T-helper 2 cell treated with Interferon-gamma antibody and Interleukin-4, amounts not matched to agents 100 ng/mL and 5 ng/mL, for 36 hours (primary cell): ENCODE data around the gene PPM1L. TPM values are rescaled to one million over a fixed set of nuclear protein-coding genes. Genes with fewer than 3 reads are reported as not detected.
"Not testable (repeated sequence)": the region's sequence is repeated elsewhere in the genome, so short reads cannot be mapped to it uniquely, and the experiment has no call there.

Experiments
- intact Hi-C: fragments of 100-400 bp; cut with micrococcal nuclease; formaldehyde crosslinking; loops from one replicate; pipeline ENCODE4 v1.15.1; 2023
- total RNA-seq: library from RNA; stranded (reverse); gene quantifications from 2 replicates; pipeline ENCODE4 v1.2.3, GENCODE V29; 2022

The PPM1L gene
- total RNA-seq: 2.6 and 4.0 TPM in 2 replicates

DNA sequence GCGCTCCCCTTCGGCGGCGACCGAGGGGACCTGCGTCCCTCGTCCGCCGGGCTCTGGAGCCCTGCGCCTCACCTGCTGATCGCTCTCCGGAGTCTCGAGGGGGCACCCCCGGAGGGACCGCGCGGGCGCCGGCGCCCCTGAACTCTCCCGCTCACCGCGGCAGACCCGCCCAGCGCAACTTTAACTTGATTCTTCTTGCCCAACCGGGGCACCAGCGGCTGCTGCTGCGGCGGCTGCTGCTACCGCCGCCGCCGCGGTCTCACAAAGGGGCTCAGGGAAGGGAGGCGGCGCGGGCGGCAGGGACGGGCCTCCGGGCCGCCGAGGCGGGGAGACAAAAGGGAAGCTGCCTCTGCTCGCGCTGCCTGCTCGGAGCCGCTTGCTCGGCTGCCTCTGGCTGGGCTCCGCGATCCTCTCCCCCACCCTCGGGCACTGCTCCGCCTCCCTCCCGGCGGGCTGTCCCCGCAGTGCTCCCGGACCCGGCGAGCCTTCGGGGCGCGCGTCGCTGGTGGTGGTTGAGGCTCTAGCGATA lies at the start of gene PPM1L:
PPM1L (plus strand) TSS at position 456 of the 529 bp plus-strand sequence.
- intact Hi-C loops: loop anchor here (1.0 to 10.0 kb wide), 9 partner anchors 45 to 531 kb away; partner anchors contain the start of genes C3orf80, IFT80, KPNA4 and NMD3

DNA sequence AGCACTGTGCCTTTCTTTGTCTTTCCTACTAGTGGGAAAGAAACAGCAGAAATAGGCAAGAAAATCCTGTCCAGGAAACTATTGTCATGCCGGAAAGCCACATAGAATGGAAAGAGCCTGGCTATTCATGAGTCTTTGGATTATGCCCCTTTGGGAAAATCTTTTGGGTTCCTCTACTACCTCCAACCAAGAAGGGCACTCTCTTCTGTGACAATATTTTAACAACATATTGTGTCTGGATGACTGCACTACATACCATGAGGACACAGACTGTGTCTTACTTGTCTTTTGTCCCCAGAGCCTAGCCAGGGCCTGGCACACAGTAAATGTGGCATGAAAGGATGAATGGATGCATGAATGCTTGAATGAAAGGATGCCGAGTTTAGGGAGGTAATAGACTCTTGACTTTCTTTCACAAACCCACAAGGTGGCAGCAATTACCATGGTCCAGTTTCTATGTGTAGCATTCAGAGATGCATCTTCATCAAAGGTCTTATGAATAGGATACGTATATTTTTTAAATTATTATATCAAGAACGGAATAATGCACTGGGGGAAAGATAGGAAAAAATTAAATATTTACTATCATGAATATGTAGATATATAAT lies 48.7 kb upstream of the PPM1L start:
- intact Hi-C loops: loop anchor here (1.0 to 5.0 kb wide), 3 partner anchors 235 to 715 kb away; no protein-coding TSS in a partner anchor

DNA sequence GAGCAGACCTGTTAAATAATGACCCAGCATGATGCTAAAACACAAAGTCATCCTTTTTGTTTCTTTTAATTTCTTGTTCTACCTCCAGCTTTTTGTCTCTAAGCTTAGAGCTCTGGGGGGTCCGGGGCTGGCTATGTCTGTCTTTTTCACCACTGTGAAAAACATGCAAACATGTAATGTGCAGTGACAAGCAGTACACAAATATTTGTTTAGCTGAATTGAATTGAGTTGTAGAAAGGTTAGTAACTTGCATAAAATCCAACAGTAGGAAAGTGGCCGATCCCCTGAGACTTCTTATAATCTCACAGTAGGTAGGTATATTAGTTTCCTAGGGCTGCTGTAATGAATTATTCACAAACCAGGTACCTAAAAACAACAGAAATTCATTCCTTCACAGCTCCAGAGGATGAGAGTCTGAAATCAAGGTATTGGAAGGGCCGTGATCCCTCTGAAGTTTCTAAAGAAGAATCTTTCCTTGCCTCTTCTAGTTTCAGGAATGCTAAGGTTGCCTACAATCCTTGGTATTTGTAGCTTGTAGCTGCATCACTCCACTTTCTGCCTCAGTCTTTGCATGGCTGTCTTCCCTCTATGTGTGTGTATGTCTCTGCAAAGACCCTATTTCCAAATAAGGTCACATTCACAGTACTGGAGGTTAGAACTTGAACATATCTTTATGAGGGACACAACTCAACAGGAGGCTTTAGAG lies 46.4 kb upstream of the PPM1L start:
- intact Hi-C loops: loop anchor here (5.0 kb wide), 2 partner anchors 563 to 713 kb away; no protein-coding TSS in a partner anchor

DNA sequence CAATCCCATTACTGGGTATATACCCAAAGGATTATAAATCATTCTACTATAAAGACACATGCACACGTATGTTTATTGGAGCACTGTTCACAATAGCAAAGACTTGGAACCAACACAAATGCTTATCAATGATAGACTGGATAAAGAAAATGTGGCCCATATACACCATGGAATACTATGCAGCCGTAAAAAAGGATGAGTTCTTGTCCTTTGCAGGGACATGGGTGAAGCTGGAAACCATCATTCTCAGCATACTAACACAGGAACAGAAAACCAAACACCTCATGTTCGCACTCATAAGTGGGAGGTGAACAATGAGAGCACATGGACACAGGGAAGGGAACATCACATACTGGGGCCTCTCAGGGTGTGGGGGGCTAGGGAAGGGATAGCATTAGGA lies 42.9 kb upstream of the PPM1L start:
- intact Hi-C loops: not testable (repeated sequence)

DNA sequence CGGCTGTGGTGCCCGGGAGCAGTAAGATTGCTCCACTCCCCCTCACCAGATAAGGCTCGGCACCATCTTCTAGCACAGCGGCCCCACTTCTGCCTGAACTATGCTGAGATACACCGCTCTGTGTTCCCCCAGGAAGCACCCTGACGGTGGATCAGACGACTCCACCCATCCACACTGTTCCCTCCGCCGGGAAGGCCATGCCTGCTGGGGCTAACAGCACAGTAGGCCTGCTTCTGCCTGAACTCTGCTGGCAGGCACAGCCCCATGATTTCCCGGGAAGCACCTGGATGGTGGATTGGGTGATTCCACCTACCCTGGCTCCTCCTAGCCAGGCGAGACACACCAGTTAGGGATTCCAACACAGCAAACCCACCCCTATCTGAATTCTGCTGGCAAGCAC lies 36.3 kb upstream of the PPM1L start:
- intact Hi-C loops: no loop called here

DNA sequence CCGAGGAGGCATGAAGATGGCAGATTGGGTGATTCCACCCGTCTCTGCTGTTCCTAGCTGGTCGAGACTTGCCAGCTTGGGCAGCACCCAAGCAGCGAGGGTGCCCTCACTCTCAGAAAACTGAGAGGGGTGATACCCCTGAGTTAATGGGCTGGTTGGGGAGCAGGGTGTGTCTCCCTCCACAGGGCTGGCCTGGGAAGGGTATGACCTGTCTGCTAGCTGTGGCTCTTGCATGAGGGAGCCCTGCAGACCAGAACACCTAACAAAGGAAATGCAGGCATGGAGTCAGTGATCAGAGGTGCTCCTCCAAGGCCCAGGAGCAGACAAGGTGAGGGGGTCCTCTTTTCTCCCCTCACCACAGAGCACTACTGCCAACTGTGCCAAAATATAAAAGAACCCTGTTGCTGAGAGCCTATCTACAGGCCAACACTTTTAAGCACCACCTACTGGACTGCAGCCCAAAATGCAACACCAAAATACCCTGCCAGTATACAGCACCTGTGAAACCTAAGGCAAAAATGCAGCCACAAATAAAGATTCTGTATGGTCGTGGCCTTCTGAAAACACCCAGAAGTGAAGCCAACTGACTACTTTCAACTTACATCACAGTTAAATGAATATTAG lies 35.8 kb upstream of the PPM1L start:
- intact Hi-C loops: no loop called here

DNA sequence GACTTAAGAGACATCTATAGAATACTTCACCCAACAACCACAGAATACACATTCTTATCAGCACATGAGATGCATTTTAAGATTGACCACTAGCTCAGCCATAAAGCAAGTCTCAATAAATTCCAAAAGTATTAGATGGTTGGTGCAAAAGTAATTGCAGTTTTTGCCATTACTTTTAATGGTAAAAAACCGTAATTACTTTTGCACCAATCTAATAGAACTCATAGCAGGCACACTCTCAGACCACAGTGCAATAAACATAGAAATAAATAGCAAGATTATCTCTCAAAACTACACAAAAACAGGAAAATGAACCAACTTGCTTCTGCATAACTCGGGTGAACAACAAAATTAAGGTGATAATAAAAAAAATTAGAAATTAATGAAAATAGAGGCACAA lies 33.7 kb upstream of the PPM1L start:
- intact Hi-C loops: no loop called here

DNA sequence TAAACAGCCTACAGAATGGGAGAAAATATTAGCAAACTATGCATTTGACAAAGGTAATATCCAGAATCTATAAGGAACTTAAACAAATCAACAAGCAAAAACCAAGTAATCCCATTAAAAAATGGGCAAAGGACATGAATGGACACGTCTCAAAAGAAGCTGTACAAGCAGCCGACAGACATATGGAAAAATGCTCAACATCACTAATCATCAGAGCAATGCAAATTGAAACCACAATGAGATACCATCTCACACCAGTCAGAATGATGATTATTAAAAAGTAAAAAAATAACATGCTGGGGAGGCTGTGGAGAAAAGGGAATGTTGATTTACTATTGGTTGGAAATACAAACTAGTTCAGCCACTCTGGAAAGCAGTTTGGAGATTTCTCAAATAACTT lies 30.7 kb upstream of the PPM1L start:
- intact Hi-C loops: no loop called here

DNA sequence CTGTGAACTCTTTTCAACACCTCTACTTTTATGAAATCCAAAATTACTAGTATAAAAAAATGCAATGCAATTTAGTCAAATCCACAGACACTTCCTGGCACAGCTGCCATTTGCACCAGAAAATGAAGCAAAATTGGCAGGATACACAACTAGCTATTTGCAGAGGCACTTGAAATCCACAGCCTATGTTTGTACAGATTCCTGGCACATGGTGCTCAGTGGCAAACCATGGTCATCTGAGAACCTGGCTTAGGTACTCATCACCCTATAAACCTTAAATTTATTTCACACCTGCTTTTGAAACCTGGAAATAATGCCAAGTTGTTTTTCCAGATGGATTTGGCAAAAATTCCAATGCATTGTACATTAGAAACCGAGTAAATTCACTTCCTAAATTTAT lies 20.2 kb upstream of the PPM1L start:
- intact Hi-C loops: no loop called here

DNA sequence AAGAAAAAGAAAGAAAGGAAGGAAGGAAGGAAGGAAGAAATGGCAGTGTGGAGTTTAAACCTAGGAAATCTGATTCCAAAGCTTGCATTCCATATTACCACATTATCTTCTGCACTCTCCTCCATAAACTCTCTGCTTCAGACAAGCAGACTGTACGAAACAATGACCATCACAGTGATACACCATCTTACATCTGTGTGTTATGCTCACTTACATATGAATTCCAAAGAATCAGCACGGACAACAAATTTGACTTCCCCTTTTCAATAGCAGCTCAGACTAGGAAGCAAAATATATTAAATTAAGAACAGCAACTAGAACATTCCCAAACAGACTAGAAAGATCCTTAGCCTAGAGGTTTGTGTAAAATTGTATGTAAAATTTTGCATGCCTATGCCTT lies 18.0 kb upstream of the PPM1L start:
- intact Hi-C loops: no loop called here

DNA sequence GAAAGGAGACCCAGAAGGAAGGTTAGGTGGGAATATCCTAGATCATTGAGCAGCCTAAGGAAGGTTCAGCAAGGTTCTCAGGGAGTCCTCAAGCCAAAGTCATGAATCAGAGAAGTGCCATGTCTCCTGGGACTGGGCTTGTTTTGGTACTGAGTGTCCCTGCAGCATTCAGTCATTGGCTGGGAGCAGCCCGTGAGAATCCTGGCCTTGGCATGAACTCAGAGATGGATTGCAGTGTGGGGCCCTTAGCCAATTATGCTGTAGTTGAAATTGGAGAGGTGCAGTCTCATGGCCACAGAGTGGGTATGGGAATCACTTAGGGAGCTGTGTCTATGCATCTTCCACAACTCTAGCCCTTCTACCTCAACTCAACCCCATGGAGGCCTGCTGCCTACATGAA lies 17.0 kb upstream of the PPM1L start:
- intact Hi-C loops: no loop called here

DNA sequence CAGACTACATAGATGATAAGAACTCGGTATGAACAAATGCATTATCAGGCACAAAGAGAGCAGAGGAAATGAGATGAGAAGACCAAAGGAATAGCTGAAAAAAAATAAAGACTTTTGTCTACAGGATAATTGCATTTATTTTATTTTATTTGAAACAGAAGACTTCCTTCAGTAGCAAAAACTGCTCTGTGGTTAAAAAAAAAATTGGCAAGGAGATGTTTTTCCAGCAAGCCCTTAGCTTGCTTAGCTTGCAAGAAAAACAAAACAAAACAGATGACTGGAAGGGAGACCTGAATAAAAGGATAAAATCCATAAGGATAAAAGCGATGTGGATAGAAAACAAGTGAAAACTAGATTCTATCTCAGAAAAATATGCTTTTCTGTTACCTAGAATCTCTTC lies 9.1 kb upstream of the PPM1L start:
- intact Hi-C loops: no loop called here

DNA sequence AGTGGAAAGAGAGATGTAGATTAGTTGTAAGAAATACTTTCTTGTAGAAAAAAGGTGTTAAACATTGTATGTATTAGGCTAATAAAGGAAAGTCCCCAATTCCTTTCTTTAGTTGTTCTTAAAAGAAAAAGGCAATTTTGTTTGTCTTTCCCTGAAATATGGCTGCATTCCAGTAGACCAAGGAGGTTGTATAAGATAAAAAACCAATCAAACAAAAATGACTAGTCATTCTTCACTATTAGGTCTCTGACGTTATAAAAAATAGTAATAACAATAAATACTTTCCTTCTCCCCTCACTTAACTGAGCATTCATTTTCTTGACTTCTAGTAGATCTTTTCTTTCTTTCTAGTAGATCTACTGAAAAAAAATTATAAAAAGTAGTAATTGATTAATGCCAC lies 8.6 kb upstream of the PPM1L start:
- intact Hi-C loops: no loop called here

DNA sequence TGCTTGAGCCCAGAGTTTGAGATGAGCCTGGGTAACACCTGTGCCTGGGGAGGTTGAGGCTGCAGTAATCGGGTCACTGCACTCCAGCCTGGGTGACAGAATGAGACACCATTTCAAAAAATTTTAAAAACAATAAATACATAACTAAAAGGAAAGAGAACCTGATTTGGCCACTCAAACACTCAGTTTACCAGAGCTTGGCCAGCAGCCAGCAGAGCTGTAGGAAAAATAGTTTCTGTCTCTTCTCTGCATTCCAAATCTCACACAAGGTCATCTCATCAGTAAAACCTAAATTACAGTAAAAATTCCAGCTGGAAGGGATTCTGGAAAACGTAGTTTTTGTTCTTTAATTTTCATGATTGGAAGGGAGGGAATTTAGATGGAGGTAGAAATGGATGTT lies 7.8 kb upstream of the PPM1L start:
- intact Hi-C loops: no loop called here

DNA sequence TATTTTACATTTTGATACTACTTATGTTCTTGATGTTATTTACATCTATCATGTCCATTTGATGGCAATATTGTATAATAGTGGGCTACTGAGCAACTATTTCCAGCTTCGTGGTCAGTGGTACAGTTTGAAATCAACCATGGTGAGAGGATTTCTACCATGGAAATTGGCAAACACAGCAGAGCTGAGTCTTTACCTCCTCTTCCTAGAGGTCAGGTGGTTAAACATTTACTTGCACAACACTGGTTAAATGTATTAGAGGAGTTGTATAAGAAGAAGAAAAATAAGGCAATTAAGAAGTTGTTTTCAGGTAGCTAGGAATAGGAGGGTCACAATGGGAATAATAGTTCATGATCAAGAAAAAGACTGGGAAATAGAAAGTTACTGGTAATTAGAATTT lies 7.2 kb upstream of the PPM1L start:
- intact Hi-C loops: no loop called here

DNA sequence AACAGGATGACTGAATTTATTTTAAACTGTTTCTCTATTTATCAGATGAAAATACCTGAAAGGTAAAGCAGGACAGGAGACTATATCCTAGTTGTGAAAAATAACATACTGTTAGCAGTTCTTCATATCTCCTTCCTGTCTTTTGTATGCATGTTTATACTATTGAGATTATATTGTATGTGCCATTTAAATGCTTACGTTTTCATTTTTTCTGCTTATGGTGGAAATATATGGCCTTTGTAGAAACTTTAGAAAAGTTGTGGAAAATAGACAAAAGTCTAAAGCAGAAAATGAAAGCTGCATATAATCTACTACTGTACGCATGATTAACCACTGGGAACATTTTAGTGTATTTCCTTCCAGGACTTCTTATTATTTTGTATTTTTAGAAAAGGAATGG lies 2.1 kb upstream of the PPM1L start:
- intact Hi-C loops: loop anchor here (2.0 to 10.0 kb wide), 4 partner anchors 189 to 529 kb away; partner anchors contain the start of genes C3orf80, IFT80, SMC4 and TRIM59

DNA sequence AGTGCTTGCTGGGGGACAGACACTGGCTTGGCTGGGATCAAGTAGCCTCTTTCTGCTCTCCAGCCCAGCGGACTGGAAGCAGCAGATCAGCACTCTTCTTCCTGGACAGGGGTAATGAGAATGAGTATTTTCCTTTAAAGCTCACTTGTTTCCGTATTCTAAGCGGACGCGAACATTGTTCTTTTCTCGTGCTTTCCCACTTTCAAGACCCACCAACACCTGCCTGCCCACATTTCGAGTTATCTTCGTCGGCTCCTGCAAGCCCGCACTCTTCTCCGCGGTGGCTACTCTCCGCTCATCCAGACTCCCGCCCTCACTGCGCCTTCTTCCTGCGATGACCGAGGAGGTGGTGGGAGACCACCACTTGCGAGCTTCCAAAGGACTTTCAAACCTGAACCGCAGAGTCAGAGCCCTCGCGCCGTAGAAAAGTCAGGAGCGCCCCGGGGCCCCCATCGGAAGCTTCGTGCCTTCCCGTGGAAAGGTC lies 1.6 kb upstream of the PPM1L start:
- intact Hi-C loops: loop anchor here (2.0 to 10.0 kb wide), 4 partner anchors 188 to 530 kb away; partner anchors contain the start of genes C3orf80, IFT80, SMC4 and TRIM59

DNA sequence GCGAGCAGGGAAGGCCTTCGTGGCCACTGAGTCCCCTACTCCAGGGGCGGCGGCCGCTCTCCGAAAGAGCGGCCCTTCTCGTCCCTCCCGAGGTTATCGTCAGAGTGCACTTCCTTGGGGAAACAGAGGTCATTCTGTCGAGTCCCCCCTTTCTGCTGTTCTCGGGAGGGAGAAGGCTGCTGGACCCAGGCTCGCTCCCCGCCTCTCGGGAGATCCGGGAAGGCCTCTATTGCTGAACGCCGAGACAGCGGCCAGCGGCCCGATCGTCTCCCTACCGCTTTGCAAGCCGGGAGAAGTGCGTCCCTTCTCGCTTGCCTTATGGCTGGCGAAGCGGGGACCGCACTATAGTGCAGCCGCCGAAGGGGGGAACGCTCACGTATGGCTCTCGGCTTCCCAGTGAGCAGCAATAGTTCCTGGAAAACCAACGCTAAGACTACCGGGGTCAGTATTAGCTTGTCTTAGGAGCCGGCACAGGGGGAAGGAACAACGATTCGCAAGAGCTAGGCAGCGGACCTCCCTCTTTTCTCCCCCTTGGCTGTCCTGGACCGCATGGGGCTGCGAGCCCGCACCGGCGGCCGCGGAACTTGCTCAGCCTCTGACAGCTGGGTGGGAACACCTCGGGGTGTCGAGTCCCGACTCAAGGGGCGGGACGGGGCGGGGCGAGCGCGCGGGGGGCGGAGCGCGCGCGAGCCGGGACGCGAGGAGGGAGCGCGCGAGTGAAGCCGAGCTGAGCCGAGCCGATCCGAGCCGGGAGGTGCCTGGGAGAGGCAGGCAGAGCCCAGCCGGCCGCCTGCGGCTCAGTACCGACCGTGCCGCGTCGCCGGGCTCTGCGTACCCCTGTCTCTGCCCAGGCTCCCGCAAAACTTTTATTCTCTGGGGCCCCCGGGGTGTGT lies 930 bp upstream of the PPM1L start:
- intact Hi-C loops: loop anchor here (1.0 to 10.0 kb wide), 9 partner anchors 46 to 530 kb away; partner anchors contain the start of genes C3orf80, IFT80, KPNA4 and NMD3

DNA sequence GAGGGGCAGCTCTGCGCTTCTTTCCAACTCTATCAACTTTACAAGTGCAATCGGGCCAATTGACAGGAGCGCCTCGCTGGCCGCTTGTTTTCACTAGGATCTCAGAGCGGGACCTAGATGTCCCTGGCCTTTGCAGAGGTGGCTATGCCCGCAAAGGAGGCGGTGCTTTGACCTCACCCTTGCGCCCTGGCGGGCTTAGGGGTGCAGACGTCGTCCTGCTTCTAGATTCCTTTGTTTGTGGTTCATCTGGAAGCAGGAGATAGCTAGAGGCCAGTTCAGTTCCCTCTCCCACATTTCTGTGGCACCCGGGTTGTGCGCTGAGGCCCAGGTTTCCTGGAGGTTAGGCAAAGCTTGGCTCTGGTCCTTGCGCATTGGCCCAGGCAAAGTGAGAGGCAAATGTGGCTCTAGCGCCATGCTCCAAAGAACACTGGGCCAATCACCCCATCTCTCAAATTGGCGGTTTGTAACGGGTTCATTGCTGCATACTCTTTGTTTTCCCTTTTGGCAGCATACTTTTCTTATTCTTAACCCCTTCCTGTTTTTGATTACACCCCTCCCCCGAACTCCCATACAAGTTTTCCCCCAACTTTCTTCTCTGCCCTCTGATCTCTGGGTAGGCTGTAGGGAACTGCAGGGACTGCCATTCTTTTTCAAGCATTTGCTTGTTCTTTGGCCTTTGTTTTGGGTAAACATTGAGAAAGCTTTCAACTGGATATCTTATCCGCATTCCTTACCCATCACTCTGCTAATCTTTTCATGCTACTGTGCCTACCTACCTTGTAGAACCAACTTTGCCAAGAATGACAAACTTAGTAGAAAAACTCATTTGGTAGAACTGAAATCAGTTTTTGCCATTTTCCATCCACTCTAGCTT lies 1.4 kb downstream of the PPM1L start:
- intact Hi-C loops: loop anchor here (5.0 to 10.0 kb wide), 3 partner anchors 170 to 533 kb away; partner anchors contain the start of gene C3orf80
